ENCODE results near the gene MPZL3.

GRCh38 chr11:118212131-118212725 lies 39.9 kb downstream of the MPZL3 start:
- TF ChIP-seq CTCF (IDR thresholded peaks at IDR 0.05) (no peak), POLR2A (IDR thresholded peaks at IDR 0.05) (no peak)
